Panc1 (cell line): ENCODE measurements around the gene FBXW7. TPM values are rescaled to one million over a fixed set of nuclear protein-coding genes. Genes with fewer than 3 reads are reported as not detected.

Experiments used
- ATAC-seq: fragments of 200-7000 bp; cut with Tn5 transposase; 2 replicates; pipeline ENCODE4 v1.9.1; 2020; ENCODE audit warnings: mild to moderate bottlenecking, moderate library complexity
- BruUV-seq: library from RNA; stranded (reverse); fragments of 400-500 nt; replicated peaks from 2 replicates; lab custom pipeline; 2021; lab: Mats Ljungman, UMichigan
- CTCF ChIA-PET: fragments of 300-600 bp; sonication (Branson Sonifier 250); formaldehyde crosslinking; loops from one replicate; lab custom pipeline; 2022; ENCODE audit warnings: antibody characterized with exemption; lab: Charles Lee
- POLR2A ChIA-PET: fragments of 300-600 bp; sonication (Branson Sonifier 250); formaldehyde crosslinking; loops from one replicate; lab custom pipeline; 2022; ENCODE audit warnings: antibody characterized with exemption; lab: Charles Lee
- DNase-seq: peaks from one replicate; pipeline ENCODE4 v3.0.0-alpha.2; 2010; ENCODE audit warnings: low read depth, low spot score
- H3K27ac ChIP-seq: 2 replicates; pipeline ENCODE4 v1.5.1; 2011; ENCODE audit warnings: mild to moderate bottlenecking, low read length, inconsistent platforms
- H3K27me3 ChIP-seq: fragments of 200-500 bp; sonication (Bioruptor generic); 2 replicates; pipeline ENCODE4 v1.6.0; 2014; ENCODE audit warnings: low read length, inconsistent platforms; ENCODE audit not compliant: control insufficient read depth, insufficient read depth
- H3K36me3 ChIP-seq: fragments of 200-500 bp; sonication (Bioruptor generic); 2 replicates; pipeline ENCODE4 v1.5.1; 2014; ENCODE audit warnings: inconsistent platforms, mild to moderate bottlenecking, low read length, moderate library complexity; ENCODE audit not compliant: control insufficient read depth, insufficient read depth
- H3K4me1 ChIP-seq: 2 replicates; pipeline ENCODE4 v1.5.1; 2011; ENCODE audit warnings: inconsistent platforms, mild to moderate bottlenecking, low read length, moderate library complexity; ENCODE audit not compliant: control insufficient read depth, insufficient read depth
- H3K4me3 ChIP-seq, 2 experiments: 2 replicates each; pipeline ENCODE4 v1.5.1; 2011 to 2012; ENCODE audit warnings: low read depth in 2 of 2, low read length in 2 of 2, mild to moderate bottlenecking in 2 of 2, inconsistent platforms in 1 of 2, moderate library complexity in 1 of 2
- H3K9me3 ChIP-seq: fragments of 200-500 bp; sonication (Bioruptor generic); 2 replicates; pipeline ENCODE4 v1.5.1; 2014; ENCODE audit warnings: low read depth, mild to moderate bottlenecking, inconsistent platforms, low read length, moderate library complexity; ENCODE audit not compliant: control insufficient read depth, insufficient read depth
- POLR2AphosphoS5 ChIP-seq: IDR thresholded peaks from 2 replicates; pipeline ENCODE4 v1.6.1; 2012; ENCODE audit warnings: mild to moderate bottlenecking, low read depth, low read length, moderate library complexity
- SIN3A ChIP-seq: IDR thresholded peaks from 2 replicates; pipeline ENCODE4 v1.6.1; 2012; ENCODE audit warnings: low read depth, mild to moderate bottlenecking, low read length, moderate library complexity, borderline replicate concordance; ENCODE audit not compliant: insufficient read depth
- TCF7L2 ChIP-seq: IDR thresholded peaks from 2 replicates; pipeline ENCODE4 v1.6.1; 2011; ENCODE audit warnings: mild to moderate bottlenecking, low read depth, low read length, inconsistent platforms
- in situ Hi-C: cut with HindIII; loops from 2 replicates; pipeline ENCODE4 v1.10.0; 2016; ENCODE audit warnings: low sequenced_read_pairs, low pct_unique_long_range_greater_than_20kb
- intact Hi-C: fragments of 100-400 bp; cut with micrococcal nuclease; formaldehyde crosslinking; loops from one replicate; pipeline ENCODE4 v1.10.0; 2022; ENCODE audit not compliant: unreplicated experiment
- total RNA-seq: library from RNA; stranded (reverse); gene quantifications from one replicate; pipeline ENCODE4 v1.2.1, GENCODE V29; 2021; ENCODE audit not compliant: unreplicated experiment
- TF ChIP-seq, protein P1 (sequence below), 2 experiments: IDR thresholded peaks; 2 replicates each; pipeline ENCODE4 v1.6.1; 2011 to 2012; ENCODE audit warnings: low read depth in 2 of 2, control low read depth in 1 of 2, low read length in 1 of 2, mild to moderate bottlenecking in 1 of 2, moderate library complexity in 1 of 2; ENCODE audit not compliant: insufficient read depth in 1 of 2
- TF ChIP-seq, protein P2 (sequence below): fragments of 450-650 bp; IDR thresholded peaks from 2 replicates; pipeline ENCODE4 v1.5.1; 2017; ENCODE audit warnings: mild to moderate bottlenecking

The FBXW7 gene
- total RNA-seq, 1 experiment from 2014 or later, result 16.2 TPM

DNA sequence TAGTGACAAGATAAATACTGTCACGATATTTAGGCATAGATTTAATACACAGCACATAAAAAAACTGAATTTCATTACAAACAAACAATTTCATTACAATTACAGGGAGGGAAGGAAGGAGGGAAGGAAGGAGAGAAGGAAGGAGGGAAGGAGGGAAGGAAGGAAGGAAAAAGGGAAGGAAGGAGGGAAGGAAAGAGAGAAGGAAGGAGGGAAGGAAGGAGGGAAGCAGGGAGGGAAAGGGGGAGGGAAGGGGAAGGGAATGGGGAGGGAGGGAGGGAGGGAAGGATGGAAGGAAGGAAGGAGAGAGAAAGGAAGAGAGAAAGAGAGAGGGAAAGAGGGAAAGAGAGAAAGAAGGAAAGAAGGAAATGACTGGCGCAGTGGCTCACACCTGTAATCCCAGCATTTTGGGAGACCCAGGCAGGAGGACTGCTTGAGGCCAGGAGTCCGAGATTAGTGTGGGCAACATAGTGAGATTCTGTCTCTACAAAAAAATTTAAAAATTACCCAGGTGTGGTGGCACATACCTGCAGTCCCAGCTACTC lies 64.6 kb downstream of the FBXW7 start:
- DNase-seq (no peak), ATAC-seq (no peak)
- in situ Hi-C loops, result no loop called here
- ChIA-PET CTCF (no interaction called here), POLR2A (no interaction called here)
- TF ChIP-seq SIN3A (no peak), TCF7L2 (no peak), POLR2AphosphoS5 (no peak)
- TF ChIP-seq, protein P1, sequence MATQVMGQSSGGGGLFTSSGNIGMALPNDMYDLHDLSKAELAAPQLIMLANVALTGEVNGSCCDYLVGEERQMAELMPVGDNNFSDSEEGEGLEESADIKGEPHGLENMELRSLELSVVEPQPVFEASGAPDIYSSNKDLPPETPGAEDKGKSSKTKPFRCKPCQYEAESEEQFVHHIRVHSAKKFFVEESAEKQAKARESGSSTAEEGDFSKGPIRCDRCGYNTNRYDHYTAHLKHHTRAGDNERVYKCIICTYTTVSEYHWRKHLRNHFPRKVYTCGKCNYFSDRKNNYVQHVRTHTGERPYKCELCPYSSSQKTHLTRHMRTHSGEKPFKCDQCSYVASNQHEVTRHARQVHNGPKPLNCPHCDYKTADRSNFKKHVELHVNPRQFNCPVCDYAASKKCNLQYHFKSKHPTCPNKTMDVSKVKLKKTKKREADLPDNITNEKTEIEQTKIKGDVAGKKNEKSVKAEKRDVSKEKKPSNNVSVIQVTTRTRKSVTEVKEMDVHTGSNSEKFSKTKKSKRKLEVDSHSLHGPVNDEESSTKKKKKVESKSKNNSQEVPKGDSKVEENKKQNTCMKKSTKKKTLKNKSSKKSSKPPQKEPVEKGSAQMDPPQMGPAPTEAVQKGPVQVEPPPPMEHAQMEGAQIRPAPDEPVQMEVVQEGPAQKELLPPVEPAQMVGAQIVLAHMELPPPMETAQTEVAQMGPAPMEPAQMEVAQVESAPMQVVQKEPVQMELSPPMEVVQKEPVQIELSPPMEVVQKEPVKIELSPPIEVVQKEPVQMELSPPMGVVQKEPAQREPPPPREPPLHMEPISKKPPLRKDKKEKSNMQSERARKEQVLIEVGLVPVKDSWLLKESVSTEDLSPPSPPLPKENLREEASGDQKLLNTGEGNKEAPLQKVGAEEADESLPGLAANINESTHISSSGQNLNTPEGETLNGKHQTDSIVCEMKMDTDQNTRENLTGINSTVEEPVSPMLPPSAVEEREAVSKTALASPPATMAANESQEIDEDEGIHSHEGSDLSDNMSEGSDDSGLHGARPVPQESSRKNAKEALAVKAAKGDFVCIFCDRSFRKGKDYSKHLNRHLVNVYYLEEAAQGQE (IDR thresholded peaks at IDR 0.05; ENCODE audit: insufficient read depth in 1 of 2, low read depth in 2 of 2, low read length in 1 of 2), result no peak
- TF ChIP-seq, protein P2, sequence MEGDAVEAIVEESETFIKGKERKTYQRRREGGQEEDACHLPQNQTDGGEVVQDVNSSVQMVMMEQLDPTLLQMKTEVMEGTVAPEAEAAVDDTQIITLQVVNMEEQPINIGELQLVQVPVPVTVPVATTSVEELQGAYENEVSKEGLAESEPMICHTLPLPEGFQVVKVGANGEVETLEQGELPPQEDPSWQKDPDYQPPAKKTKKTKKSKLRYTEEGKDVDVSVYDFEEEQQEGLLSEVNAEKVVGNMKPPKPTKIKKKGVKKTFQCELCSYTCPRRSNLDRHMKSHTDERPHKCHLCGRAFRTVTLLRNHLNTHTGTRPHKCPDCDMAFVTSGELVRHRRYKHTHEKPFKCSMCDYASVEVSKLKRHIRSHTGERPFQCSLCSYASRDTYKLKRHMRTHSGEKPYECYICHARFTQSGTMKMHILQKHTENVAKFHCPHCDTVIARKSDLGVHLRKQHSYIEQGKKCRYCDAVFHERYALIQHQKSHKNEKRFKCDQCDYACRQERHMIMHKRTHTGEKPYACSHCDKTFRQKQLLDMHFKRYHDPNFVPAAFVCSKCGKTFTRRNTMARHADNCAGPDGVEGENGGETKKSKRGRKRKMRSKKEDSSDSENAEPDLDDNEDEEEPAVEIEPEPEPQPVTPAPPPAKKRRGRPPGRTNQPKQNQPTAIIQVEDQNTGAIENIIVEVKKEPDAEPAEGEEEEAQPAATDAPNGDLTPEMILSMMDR, result no peak
- Histone ChIP-seq H3K27me3 (no peaks in the 10 kb centered on the region), H3K9me3 (peaks cover 8% of the 10 kb centered on the region; the same call in 1 of the 2 replicates), H3K4me1 (no peaks in the 10 kb centered on the region), H3K27ac (no peak overlapping the region), H3K4me3 (no peak overlapping the region), H3K36me3 (no peaks in the 10 kb centered on the region)
- intact Hi-C loops, result no loop called here
- BruUV-seq, result no TSS peak

DNA sequence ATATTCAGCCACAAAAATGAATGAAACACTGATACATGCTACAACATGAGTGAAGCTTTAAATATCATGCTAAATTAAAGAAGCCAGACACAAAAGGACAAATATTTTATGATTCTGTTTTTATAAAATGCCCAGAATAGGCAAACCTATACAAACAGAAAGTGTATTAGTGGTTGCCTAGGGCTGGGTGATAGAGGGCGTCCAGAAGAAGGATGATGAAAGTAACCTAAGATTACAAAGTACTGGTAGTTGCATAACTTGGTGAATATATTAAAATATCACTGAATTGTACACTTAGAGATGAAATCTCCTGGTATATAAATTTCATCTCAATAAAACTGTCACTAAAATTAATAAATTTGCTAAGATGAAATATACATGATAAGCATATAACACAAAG lies 67.5 kb downstream of the FBXW7 start:
- intact Hi-C loops, result no loop called here
- in situ Hi-C loops, result no loop called here
- Histone ChIP-seq H3K4me3 (no peak overlapping the region), H3K36me3 (no peaks in the 10 kb centered on the region), H3K4me1 (no peaks in the 10 kb centered on the region), H3K27ac (no peak overlapping the region), H3K27me3 (no peaks in the 10 kb centered on the region), H3K9me3 (peaks cover 8% of the 10 kb centered on the region; the same call in 1 of the 2 replicates)
- no TSS peak for BruUV-seq
- DNase-seq (no peak), ATAC-seq (no peak)
- ChIA-PET CTCF (no interaction called here), POLR2A (no interaction called here)
- TF ChIP-seq, protein P2, result no peak
- TF ChIP-seq SIN3A (no peak), TCF7L2 (no peak), POLR2AphosphoS5 (no peak)
- TF ChIP-seq, protein P1 (IDR thresholded peaks at IDR 0.05; ENCODE audit: insufficient read depth in 1 of 2, low read depth in 2 of 2, low read length in 1 of 2), result no peak
